NCI-H187 (cell line): ENCODE measurements around the gene CAPRIN1.
A peak's percentile ranks its signal among the peaks of the same experiment; 100 is the strongest.

Source experiments
- DNase-seq, 2 experiments: peaks; one replicate each; lab custom pipeline; 2025; lab: John Stamatoyannopoulos, UW

CAPRIN1 gene

DNA sequence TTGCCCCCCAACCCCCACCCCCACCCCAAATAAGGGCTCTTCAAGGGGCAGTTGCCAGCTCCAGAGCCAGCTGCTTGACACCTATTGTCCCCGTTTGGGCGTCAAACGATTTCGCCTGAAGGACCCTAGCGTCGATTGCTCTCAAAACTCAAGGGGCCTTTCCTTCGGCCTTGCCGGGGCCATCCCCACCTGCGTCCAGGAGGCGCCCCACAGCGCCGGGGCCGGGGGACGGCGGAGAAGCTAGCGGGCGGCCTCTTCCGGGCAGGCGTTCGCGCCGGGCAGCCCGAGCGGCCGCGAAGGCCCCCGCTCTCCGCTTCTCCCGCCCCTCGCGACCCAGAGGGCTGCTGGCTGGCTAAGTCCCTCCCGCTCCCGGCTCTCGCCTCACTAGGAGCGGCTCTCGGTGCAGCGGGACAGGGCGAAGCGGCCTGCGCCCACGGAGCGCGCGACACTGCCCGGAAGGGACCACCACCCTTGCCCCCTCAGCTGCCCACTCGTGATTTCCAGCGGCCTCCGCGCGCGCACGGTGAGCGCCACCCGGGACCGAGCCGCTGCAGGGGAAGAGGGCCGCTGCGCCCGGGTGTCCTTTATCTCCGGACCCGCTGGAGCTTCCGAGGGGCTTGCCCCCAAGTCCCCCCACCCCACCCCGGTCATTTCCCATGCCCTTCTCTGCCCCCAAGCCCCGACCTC is at the start of gene CAPRIN1:
Gene CAPRIN1, plus strand, starts transcription at position 383 of the 687 bp plus-strand sequence. CDS start 690 bp downstream, outside the sequence.
- peak; percentile 94 to 97 for DNase-seq

DNA sequence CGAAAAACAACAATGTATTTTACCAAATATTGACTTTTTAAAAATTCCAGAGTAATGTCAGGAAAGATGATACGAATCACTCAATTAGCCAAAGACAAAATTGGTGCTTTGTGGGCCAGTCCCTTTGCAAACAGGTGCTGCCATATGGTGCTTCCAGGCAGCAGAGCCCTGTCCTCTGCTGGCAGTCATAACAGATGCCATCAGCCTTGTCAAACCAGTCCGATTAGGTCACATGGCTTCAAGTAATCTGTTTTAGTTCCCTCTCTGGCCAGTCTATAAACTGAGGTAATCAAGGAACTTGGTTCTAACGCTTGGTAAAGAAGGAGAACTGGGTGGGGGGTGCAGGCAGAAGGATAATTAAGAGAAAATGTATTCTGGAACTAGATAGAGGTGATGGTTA is 49.1 kb upstream of the CAPRIN1 start:
- DNase-seq, result no peak

- no peak for DNase-seq
Observed at GRCh38 chr11:34004236-34004635, 47.3 kb upstream of the CAPRIN1 start.

GRCh38 chr11:34006876-34007275 is 44.7 kb upstream of the CAPRIN1 start:
- no peak for DNase-seq

DNA sequence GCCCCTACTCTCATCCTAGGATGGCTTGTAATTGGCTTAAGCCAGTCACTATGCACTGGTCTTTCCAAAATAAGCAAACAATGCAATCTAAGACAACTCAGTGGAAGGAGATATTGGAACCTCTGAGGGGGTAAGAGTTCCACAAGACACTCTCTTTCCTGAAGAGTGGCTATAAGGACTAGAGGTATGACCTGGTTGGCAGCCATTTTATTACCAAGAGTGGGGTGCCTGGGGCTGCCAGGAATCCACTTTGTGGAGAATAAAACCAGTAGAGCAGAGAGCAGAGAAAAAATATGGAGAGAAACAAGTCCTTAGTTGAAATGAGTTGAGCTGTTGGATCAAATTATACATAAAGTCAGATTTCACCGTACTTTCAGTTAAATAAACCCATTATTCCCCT is 38.8 kb upstream of the CAPRIN1 start:
- DNase-seq, result no peak

GRCh38 chr11:34013898-34014571 is 37.5 kb upstream of the CAPRIN1 start:
- DNase-seq, result no peak

DNA sequence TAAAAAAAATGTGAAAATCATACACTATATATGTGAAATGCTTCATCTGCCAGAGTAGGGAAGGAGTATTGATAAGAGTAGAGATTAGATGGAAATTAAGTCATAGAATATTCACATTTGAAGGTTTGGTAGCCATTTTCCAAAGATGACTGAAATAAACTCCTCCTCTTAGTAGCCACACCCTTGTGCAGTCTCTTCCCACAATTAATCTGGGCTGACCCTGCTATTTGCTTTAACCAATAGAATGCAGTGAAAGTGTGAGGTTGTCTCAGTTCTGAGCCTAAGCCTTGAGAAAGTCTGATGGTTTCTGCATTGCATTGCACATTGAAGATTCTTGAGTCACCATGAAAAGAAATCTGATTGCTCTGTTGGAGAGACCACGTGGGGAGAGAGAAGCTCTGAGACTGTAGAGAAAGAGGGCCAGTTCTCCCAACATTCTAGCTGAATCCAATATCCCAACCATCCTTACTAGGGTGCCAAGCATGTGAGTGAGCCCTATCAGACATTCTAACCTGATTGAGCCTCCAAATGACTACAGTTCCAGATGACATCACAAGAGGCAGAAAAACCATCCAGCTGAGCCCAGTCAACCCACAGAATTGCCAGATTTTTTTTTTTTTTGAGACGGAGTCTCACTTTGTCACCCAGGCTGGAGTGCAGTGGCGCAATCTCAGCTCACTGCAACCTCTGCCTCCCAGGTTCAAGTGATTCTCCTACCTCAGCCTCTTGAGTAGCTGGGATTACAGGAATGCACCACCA is 29.4 kb upstream of the CAPRIN1 start:
- no peak for DNase-seq

- DNase-seq, result no peak
Observed at GRCh38 chr11:34026432-34026831, 25.1 kb upstream of the CAPRIN1 start.

- no peak for DNase-seq
Observed at GRCh38 chr11:34027516-34028408, 23.8 kb upstream of the CAPRIN1 start.

GRCh38 chr11:34028425-34028824 is 23.1 kb upstream of the CAPRIN1 start:
- no peak for DNase-seq

DNA sequence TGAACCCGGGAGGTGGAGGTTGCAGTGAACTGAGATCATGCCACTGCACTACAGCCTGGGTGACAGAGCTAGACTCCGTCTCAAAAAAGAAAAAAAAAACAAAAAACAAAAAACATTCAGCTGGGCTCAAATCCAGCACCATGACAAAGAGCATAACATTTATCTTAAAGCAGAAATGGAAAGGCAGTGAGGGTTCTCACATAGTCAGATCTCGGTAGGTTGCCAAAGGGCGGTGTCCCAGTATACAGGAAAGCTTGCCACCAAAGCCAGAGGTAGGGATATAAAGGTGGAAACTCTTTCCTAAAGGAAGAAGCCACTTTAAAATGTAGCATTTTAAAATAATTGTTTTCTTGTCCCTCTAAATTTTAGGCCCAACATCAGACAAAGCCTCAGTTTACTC is 22.4 kb upstream of the CAPRIN1 start:
- no peak for DNase-seq

DNA sequence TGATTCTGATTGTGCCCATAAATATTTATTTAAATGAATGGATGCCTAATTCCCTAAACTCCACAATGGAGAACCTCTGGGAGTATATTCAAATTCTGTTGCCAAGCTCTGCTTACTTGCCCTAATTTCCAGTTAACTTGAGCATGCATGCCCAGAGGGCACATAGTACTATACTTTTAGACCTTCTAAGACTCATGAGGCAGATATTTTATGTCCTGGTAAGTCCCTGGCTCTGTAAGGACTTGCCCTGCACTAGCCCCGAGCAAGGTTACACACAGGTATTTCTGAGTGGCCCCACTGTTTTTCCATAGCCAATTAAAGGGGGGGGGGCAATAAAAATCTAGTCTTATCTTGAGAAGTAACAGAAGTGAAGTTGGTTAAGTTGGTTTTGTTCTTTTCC is 21.1 kb upstream of the CAPRIN1 start:
- DNase-seq, result no peak

DNA sequence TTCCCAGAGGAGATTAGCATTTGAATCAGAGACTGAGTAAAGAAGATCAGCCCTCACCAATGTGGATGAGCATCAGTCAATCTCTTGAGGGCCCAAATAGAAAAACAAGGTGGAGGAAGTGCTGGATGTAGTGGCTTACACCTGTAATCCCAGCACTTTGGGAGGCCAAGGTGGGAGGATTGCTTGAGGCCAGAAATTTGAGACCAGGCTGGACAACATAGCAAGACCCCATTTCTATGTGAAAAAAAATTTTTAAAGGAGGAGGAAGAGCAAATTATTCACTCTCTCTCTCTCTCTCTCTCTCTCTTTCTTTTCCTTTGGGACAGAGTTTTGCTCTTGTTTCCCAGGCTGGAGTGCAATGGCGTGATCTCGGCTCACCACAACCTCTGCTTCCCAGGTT is 18.1 kb upstream of the CAPRIN1 start:
- DNase-seq, result no peak

- no peak for DNase-seq
Observed at GRCh38 chr11:34034053-34034452, 17.5 kb upstream of the CAPRIN1 start.

DNA sequence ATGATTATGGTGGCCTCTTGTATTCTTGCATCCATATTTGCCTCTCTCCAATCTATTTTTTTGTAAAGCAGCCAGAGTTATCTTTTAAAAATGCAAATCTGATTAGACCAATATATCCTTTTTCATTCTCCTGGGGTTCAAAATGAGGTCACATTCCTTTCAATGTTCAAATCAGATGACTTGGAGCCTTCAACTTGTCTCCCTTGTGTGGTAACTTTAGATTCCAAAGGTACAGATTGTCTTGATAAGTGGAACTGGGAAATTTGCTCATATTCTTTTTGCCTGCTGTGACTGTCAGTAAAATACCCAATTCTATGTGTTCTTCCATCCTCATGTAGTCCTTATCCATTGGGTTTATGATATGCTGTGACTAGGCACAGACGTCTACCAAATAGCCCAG is 15.1 kb upstream of the CAPRIN1 start:
- DNase-seq, result no peak

DNA sequence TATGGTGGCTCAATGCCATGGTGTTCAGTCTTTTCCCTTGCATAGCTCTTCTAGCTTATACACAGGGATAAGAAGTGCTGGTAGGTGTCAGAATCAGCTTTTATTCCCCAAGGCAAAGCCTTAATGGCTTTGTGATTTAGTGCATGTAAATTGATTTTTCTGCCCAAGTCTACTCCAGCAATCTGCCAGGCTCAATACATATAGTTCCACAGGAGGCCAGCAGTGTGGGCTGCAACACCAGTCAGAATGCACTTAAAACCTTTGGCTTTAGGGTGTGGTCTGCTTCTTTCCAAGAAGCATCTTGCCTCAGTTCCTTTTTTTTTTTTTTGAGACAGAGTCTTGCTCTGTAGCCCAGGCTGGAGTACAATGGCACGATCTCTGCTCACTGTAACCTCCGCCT is 14.5 kb upstream of the CAPRIN1 start:
- no peak for DNase-seq

DNA sequence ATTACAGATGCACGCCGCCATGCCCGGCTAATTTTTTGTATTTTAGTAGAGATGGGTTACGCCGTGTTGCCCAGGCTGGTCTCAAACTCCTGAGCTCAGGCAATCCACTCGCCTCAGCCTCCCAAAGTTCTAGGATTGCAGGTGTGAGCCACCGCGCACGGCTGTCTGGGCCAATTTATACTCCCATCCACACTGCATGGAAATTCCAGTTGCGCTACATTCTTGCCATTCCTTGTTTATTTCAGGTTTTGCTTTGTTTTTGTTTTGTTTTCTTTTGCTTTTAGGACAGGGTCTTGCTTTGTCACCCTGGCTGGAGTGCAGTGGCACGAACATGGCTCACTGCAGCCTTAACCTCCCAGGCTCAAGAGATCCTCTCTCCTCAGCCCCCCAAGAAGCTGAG is 11.0 kb upstream of the CAPRIN1 start:
- DNase-seq, result no peak

- DNase-seq, result peak; percentile 39 to 43
Observed at GRCh38 chr11:34044664-34045485, 6.7 kb upstream of the CAPRIN1 start.

DNA sequence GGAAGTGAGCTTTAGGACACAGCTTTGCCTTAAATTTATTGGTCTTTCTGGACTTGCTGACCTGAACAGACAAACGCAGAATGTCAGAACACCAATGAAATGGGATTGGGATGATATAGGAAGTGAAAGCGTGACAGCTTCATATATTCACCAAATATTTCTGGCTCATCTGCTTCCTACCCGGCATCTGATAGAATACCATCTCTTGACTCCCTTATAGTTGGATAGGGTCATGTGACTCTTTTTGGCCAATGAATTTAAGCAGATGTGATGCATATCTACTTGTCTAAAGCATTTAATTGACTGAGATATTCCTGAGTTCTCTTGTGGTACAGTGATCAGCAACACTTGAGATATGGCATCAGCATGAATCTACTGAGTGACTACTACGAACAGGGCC is 2.5 kb upstream of the CAPRIN1 start:
- DNase-seq, result no peak

GRCh38 chr11:34050581-34051348 is 766 bp upstream of the CAPRIN1 start:
- peak in 1 of 2 experiments; percentile 97 for DNase-seq
